Omental fat pad (tissue), 4 donors: ENCODE results near the gene GALNT5. TPM values are rescaled to one million over a fixed set of nuclear protein-coding genes. Genes with fewer than 3 reads are reported as not detected.

Experiments used
- ATAC-seq: fragments of 150-250 bp; one replicate; pipeline ENCODE4 v1.9.1; 2016; ENCODE audit warnings: mild to moderate bottlenecking, moderate library complexity; ENCODE audit not compliant: low FRiP score
- DNase-seq: peaks from one replicate; pipeline ENCODE4 v3.0.0-alpha.2; 2019; ENCODE audit warnings: low spot score
- CTCF ChIP-seq, 3 donors: fragments of 450-650 bp; IDR thresholded peaks; one replicate each; pipeline ENCODE4 v1.5.1; 2016 to 2017; ENCODE audit warnings: antibody characterized with exemption in 3 of 3, mild to moderate bottlenecking in 3 of 3, moderate library complexity in 2 of 3
- total RNA-seq, 4 donors: library from RNA; depleted of rRNA; stranded (reverse); fragments of >200 nt; gene quantifications; one replicate each; pipeline ENCODE4 v1.1.0, GENCODE V29; 2016

Gene GALNT5
- under 1 TPM in 3 of 4 donors, not detected in 1; 0.06 to 0.16 (median 0.09) TPM for total RNA-seq

GRCh38 chr2:157257312-157258252 is at the start of gene GALNT5:
Gene GALNT5 (plus strand): TSS chr2:157257705. CDS start chr2:157258083, 378 bp downstream.
- DNase-seq (no peak), ATAC-seq (peak; percentile 39)
- no peak for TF ChIP-seq CTCF (IDR thresholded peaks at IDR 0.05)

- ATAC-seq (no peak), DNase-seq (no peak)
- TF ChIP-seq CTCF (IDR thresholded peaks at IDR 0.05) = no peak
Observed at GRCh38 chr2:157216286-157216965, 41.1 kb upstream of the GALNT5 start.

GRCh38 chr2:157217409-157217808 is 40.1 kb upstream of the GALNT5 start:
- no peak for TF ChIP-seq CTCF (IDR thresholded peaks at IDR 0.05)
- DNase-seq (no peak), ATAC-seq (no peak)

GRCh38 chr2:157218911-157219310 is 38.6 kb upstream of the GALNT5 start:
- no peak for DNase-seq
- TF ChIP-seq CTCF (IDR thresholded peaks at IDR 0.05) = no peak
- no peak for ATAC-seq

- DNase-seq (no peak), ATAC-seq (no peak)
- no peak for TF ChIP-seq CTCF (IDR thresholded peaks at IDR 0.05)
Observed at GRCh38 chr2:157220502-157220901, 37.0 kb upstream of the GALNT5 start.

GRCh38 chr2:157221394-157221988 is 36.0 kb upstream of the GALNT5 start:
- ATAC-seq = no peak
- no peak for DNase-seq
- no peak for TF ChIP-seq CTCF (IDR thresholded peaks at IDR 0.05)
